PC-3 (cell line): ENCODE measurements around the gene MIPEP. TPM values are rescaled to one million over a fixed set of nuclear protein-coding genes. Genes with fewer than 3 reads are reported as not detected.

Source experiments
- ATAC-seq: fragments of 200-7000 bp; cut with Tn5 transposase; 2 replicates; pipeline ENCODE4 v1.9.1; 2020; ENCODE audit warnings: mild to moderate bottlenecking, moderate library complexity
- BruUV-seq: library from RNA; stranded (reverse); fragments of 400-500 nt; replicated peaks from 2 replicates; lab custom pipeline; 2021; lab: Mats Ljungman, UMichigan
- CTCF ChIA-PET: fragments of 300-600 bp; sonication (Branson Sonifier 250); formaldehyde crosslinking; loops from one replicate; lab custom pipeline; 2022; ENCODE audit warnings: antibody characterized with exemption; lab: Charles Lee
- POLR2A ChIA-PET: fragments of 300-600 bp; sonication (Branson Sonifier 250); formaldehyde crosslinking; loops from one replicate; lab custom pipeline; 2022; ENCODE audit warnings: antibody characterized with exemption; ENCODE audit not compliant: unreplicated experiment; lab: Charles Lee
- DNase-seq: peaks from one replicate; pipeline ENCODE4 v3.0.0-alpha.2; 2015
- H2AFZ ChIP-seq: fragments of 300-600 bp; sonication (generic); 2 replicates; pipeline ENCODE4 v1.6.0; 2016; ENCODE audit warnings: antibody characterized with exemption, low read length
- H3F3A ChIP-seq: fragments of 300-600 bp; sonication (generic); one replicate; pipeline ENCODE4 v1.6.0; 2017; ENCODE audit warnings: antibody characterized with exemption, low read length, control low read depth, mild to moderate bottlenecking; ENCODE audit not compliant: unreplicated experiment
- H3K27ac ChIP-seq: fragments of 300-600 bp; sonication (generic); 2 replicates; pipeline ENCODE4 v1.5.1; 2016; ENCODE audit warnings: mild to moderate bottlenecking, low read length
- H3K27me3 ChIP-seq: fragments of 300-600 bp; sonication (generic); 2 replicates; pipeline ENCODE4 v1.6.1; 2016; ENCODE audit warnings: low read length, mixed read lengths
- H3K36me3 ChIP-seq: fragments of 300-600 bp; sonication (generic); 2 replicates; pipeline ENCODE4 v1.6.1; 2016; ENCODE audit warnings: low read depth, mixed run types, low read length, mixed read lengths
- H3K4me1 ChIP-seq: fragments of 300-600 bp; sonication (generic); 2 replicates; pipeline ENCODE4 v1.5.1; 2016; ENCODE audit warnings: low read length; ENCODE audit not compliant: insufficient read depth
- H3K4me2 ChIP-seq: fragments of 300-600 bp; sonication (generic); 2 replicates; pipeline ENCODE4 v1.6.0; 2016; ENCODE audit warnings: low read length
- H3K4me3 ChIP-seq: fragments of 300-600 bp; sonication (generic); 2 replicates; pipeline ENCODE4 v1.5.1; 2016; ENCODE audit warnings: mild to moderate bottlenecking, low read length, mixed read lengths
- H3K79me2 ChIP-seq: fragments of 300-600 bp; sonication (generic); 2 replicates; pipeline ENCODE4 v1.6.1; 2017; ENCODE audit warnings: low read length, mixed read lengths
- H3K9ac ChIP-seq: fragments of 300-600 bp; sonication (generic); 2 replicates; pipeline ENCODE4 v1.6.0; 2016; ENCODE audit warnings: mild to moderate bottlenecking, low read length
- H3K9me2 ChIP-seq: fragments of 300-600 bp; sonication (generic); replicated peaks from 2 replicates; pipeline ENCODE4 v1.6.1; 2016; ENCODE audit warnings: mixed run types, low read length, mixed read lengths
- H3K9me3 ChIP-seq: fragments of 300-600 bp; sonication (generic); 2 replicates; pipeline ENCODE4 v1.6.1; 2016; ENCODE audit warnings: low read length, mixed read lengths
- H4K20me1 ChIP-seq: fragments of 300-600 bp; sonication (generic); 2 replicates; pipeline ENCODE4 v1.6.1; 2016; ENCODE audit warnings: low read length, mixed read lengths
- CTCF ChIP-seq: fragments of 300-600 bp; sonication (generic); conservative IDR thresholded peaks from 2 replicates; pipeline ENCODE4 v1.5.1; 2017; ENCODE audit warnings: antibody characterized with exemption, low read depth, mild to moderate bottlenecking, low read length
- EZH2 ChIP-seq: fragments of 300-600 bp; sonication (generic); IDR thresholded peaks from one replicate; pipeline ENCODE4 v1.6.1; 2017; ENCODE audit warnings: antibody characterized with exemption, mild to moderate bottlenecking, low read length; ENCODE audit not compliant: unreplicated experiment
- EZH2phosphoT487 ChIP-seq: fragments of 300-600 bp; sonication (generic); IDR thresholded peaks from 2 replicates; pipeline ENCODE4 v1.6.1; 2018; ENCODE audit warnings: mild to moderate bottlenecking, antibody characterized with exemption, low read length, borderline replicate concordance
- intact Hi-C: fragments of 100-400 bp; cut with micrococcal nuclease; formaldehyde crosslinking; loops from 2 replicates; pipeline ENCODE4 v1.9.0; 2023
- total RNA-seq: library from RNA; depleted of rRNA; stranded (reverse); fragments of >200 nt; gene quantifications from 2 replicates; pipeline ENCODE4 v1.2.3, GENCODE V29; 2014

Gene MIPEP
- total RNA-seq, 1 experiment from 2014 or later, result 30.5 TPM

GRCh38 chr13:23828086-23828485 is 61.1 kb downstream of the MIPEP start:
- CTCF ChIA-PET, result no interaction called here
- peaks cover 2% of the 10 kb centered on the region; the same call in 1 of the 2 replicates for H3K36me3 ChIP-seq
- no peaks in the 10 kb centered on the region for H4K20me1 ChIP-seq
- H2AFZ ChIP-seq, result no peak overlapping the region
- no peaks in the 10 kb centered on the region for H3K9me3 ChIP-seq
- POLR2A ChIA-PET, result no interaction called here
- H3K27me3 ChIP-seq, result no peaks in the 10 kb centered on the region
- no TSS peak for BruUV-seq
- H3K4me3 ChIP-seq, result no peak overlapping the region
- DNase-seq, result no peak
- no peaks in the 10 kb centered on the region for H3F3A ChIP-seq
- no peaks in the 10 kb centered on the region for H3K79me2 ChIP-seq
- intact Hi-C loops, result no loop called here
- TF ChIP-seq CTCF (no peak), EZH2 (no peak), EZH2phosphoT487 (no peak)
- H3K9ac ChIP-seq, result no peak overlapping the region
- no peak overlapping the region for H3K27ac ChIP-seq
- H3K4me2 ChIP-seq, result no peak overlapping the region
- no peaks in the 10 kb centered on the region for H3K4me1 ChIP-seq
- H3K9me2 ChIP-seq, result no peaks in the 10 kb centered on the region
- no peak for ATAC-seq

DNA sequence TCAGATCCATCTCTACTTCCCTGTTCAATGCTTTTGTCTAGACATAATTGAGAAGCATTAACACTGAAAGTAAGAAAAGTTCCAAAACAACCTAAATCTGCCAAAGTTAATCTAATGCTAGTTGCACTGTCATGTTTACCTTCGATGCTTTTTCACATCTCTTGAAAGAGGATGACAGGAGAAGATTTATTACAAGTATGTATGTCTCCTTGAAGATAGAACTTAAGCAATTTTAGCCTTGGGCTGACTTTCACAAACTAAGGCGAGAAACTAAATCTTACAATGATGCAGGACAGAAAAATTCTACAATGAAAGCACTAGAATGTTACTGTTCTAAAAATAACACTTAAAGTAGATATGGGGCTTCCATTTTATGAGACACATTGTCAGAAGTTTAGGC is 64.0 kb downstream of the MIPEP start:
- H3F3A ChIP-seq, result no peaks in the 10 kb centered on the region
- no peak overlapping the region for H3K27ac ChIP-seq
- no peak overlapping the region for H3K4me3 ChIP-seq
- no peaks in the 10 kb centered on the region for H3K9me3 ChIP-seq
- no peak overlapping the region for H3K9ac ChIP-seq
- POLR2A ChIA-PET, result no interaction called here
- H3K9me2 ChIP-seq, result no peaks in the 10 kb centered on the region
- no peaks in the 10 kb centered on the region for H3K79me2 ChIP-seq
- no TSS peak for BruUV-seq
- no peak for DNase-seq
- no peaks in the 10 kb centered on the region for H3K4me1 ChIP-seq
- no peaks in the 10 kb centered on the region for H4K20me1 ChIP-seq
- ATAC-seq, result no peak
- TF ChIP-seq CTCF (no peak), EZH2 (no peak), EZH2phosphoT487 (no peak)
- peaks cover 2% of the 10 kb centered on the region; the same call in 1 of the 2 replicates for H3K36me3 ChIP-seq
- no peak overlapping the region for H3K4me2 ChIP-seq
- H3K27me3 ChIP-seq, result no peaks in the 10 kb centered on the region
- H2AFZ ChIP-seq, result no peak overlapping the region
- intact Hi-C loops, result no loop called here
- CTCF ChIA-PET, result no interaction called here

GRCh38 chr13:23824371-23824770 is 64.8 kb downstream of the MIPEP start:
- no peak overlapping the region for H2AFZ ChIP-seq
- no peak for TF ChIP-seq EZH2phosphoT487
- TF ChIP-seq CTCF, result no peak
- no peak for TF ChIP-seq EZH2
- ChIA-PET CTCF (no interaction called here), POLR2A (interaction anchor here (0.7 kb wide), 1 partner anchor 33 kb away, joined by 3 read pairs; no protein-coding TSS in a partner anchor)
- H3K27ac ChIP-seq, result no peak overlapping the region
- no peak overlapping the region for H3K4me3 ChIP-seq
- H3K4me1 ChIP-seq, result no peaks in the 10 kb centered on the region
- intact Hi-C loops, result no loop called here
- no peaks in the 10 kb centered on the region for H3K9me3 ChIP-seq
- no peaks in the 10 kb centered on the region for H3K9me2 ChIP-seq
- no peaks in the 10 kb centered on the region for H3F3A ChIP-seq
- peaks cover 2% of the 10 kb centered on the region; the same call in 1 of the 2 replicates for H3K36me3 ChIP-seq
- no peaks in the 10 kb centered on the region for H3K79me2 ChIP-seq
- DNase-seq (no peak), ATAC-seq (no peak)
- BruUV-seq, result no TSS peak
- no peaks in the 10 kb centered on the region for H4K20me1 ChIP-seq
- no peak overlapping the region for H3K9ac ChIP-seq
- no peaks in the 10 kb centered on the region for H3K27me3 ChIP-seq
- H3K4me2 ChIP-seq, result no peak overlapping the region
